GM18870 (cell line): Measurements from ENCODE around the gene ADAM15.

ENCODE experiments used
- ATAC-seq: cut with Tn5 transposase; IDR thresholded peaks from one replicate; pipeline ENCODE4 v1.9.1; 2021; ENCODE audit warnings: moderate library complexity; ENCODE audit not compliant: unreplicated experiment

Gene ADAM15

GRCh38 chr1:155029513-155030242 is 21.4 kb upstream of the ADAM15 start:
- ATAC-seq: no peak

- no peak for ATAC-seq
Measured at GRCh38 chr1:155030243-155030795, 20.8 kb upstream of the ADAM15 start.

GRCh38 chr1:155030899-155031298 is 20.2 kb upstream of the ADAM15 start:
- no peak for ATAC-seq

- ATAC-seq: no peak
Measured at GRCh38 chr1:155032886-155033285, 18.2 kb upstream of the ADAM15 start.

- ATAC-seq: no peak
Measured at GRCh38 chr1:155033524-155033923, 17.6 kb upstream of the ADAM15 start, which contains the start of the genes DCST1 and DCST2. TSS of gene DCST1 (plus strand) at chr1:155033824. CDS start at chr1:155034037, 213 bp downstream. TSS of gene DCST2 (minus strand) at chr1:155033781. CDS start at chr1:155033701, 80 bp downstream.

GRCh38 chr1:155034318-155035208 is 16.6 kb upstream of the ADAM15 start:
- ATAC-seq: no peak

GRCh38 chr1:155035936-155036335 is 15.2 kb upstream of the ADAM15 start:
- no peak for ATAC-seq

GRCh38 chr1:155037043-155037442 is 14.1 kb upstream of the ADAM15 start:
- no peak for ATAC-seq

- no peak for ATAC-seq
Measured at GRCh38 chr1:155037851-155038441, 13.2 kb upstream of the ADAM15 start.

GRCh38 chr1:155038602-155039307 is 12.4 kb upstream of the ADAM15 start:
- no peak for ATAC-seq

- ATAC-seq: no peak
Measured at GRCh38 chr1:155039308-155039669, 11.8 kb upstream of the ADAM15 start.

- no peak for ATAC-seq
Measured at GRCh38 chr1:155040358-155041093, 10.6 kb upstream of the ADAM15 start.

- no peak for ATAC-seq
Measured at GRCh38 chr1:155042789-155043188, 8.3 kb upstream of the ADAM15 start.

GRCh38 chr1:155043301-155043702 is 7.8 kb upstream of the ADAM15 start:
- ATAC-seq: no peak

GRCh38 chr1:155043793-155044192 is 7.3 kb upstream of the ADAM15 start:
- no peak for ATAC-seq

- ATAC-seq: no peak
Measured at GRCh38 chr1:155044365-155044764, 6.8 kb upstream of the ADAM15 start.

- ATAC-seq: no peak
Measured at GRCh38 chr1:155044812-155045657, 6.1 kb upstream of the ADAM15 start.

GRCh38 chr1:155048449-155049334 is 2.4 kb upstream of the ADAM15 start:
- ATAC-seq: no peak
